PC-9 (cell line): ENCODE data around the gene USP35. TPM values are rescaled to one million over a fixed set of nuclear protein-coding genes. Genes with fewer than 3 reads are reported as not detected.

ENCODE experiments used
- BruUV-seq: library from RNA; stranded (reverse); fragments of 400-500 nt; replicated peaks from 2 replicates; lab custom pipeline; 2021; lab: Mats Ljungman, UMichigan
- CTCF ChIA-PET: fragments of 300-600 bp; sonication (Branson Sonifier 250); formaldehyde crosslinking; loops from one replicate; lab custom pipeline; 2022; ENCODE audit warnings: antibody characterized with exemption; lab: Charles Lee
- POLR2A ChIA-PET: fragments of 300-600 bp; sonication (Branson Sonifier 250); formaldehyde crosslinking; loops from one replicate; lab custom pipeline; 2022; ENCODE audit warnings: antibody characterized with exemption; ENCODE audit not compliant: unreplicated experiment; lab: Charles Lee
- DNase-seq, 2 experiments: peaks; one replicate each; pipeline versions ENCODE4 v3.0.0 to v3.0.0-alpha.2; 2015 to 2022; ENCODE audit warnings: mixed read lengths in 1 of 2
- H2AFZ ChIP-seq: fragments of 200-600 bp; sonication (generic); 2 replicates; pipeline ENCODE4 v1.8.1; 2017; ENCODE audit warnings: antibody characterized with exemption
- H3F3A ChIP-seq: fragments of 200-600 bp; sonication (generic); 2 replicates; pipeline ENCODE4 v1.8.1; 2017; ENCODE audit warnings: antibody characterized with exemption, mild to moderate bottlenecking, low read depth; ENCODE audit not compliant: insufficient read depth
- H3K27ac ChIP-seq: fragments of 200-600 bp; sonication (generic); 2 replicates; pipeline ENCODE4 v1.6.1; 2016; ENCODE audit warnings: mixed run types
- H3K27me3 ChIP-seq: fragments of 200-600 bp; sonication (generic); 2 replicates; pipeline ENCODE4 v1.6.1; 2016; ENCODE audit warnings: low read depth, mixed run types; ENCODE audit not compliant: insufficient read depth
- H3K36me3 ChIP-seq: fragments of 200-600 bp; sonication (generic); 2 replicates; pipeline ENCODE4 v1.6.1; 2016; ENCODE audit warnings: low read depth, mixed run types
- H3K4me1 ChIP-seq: fragments of 200-600 bp; sonication (generic); replicated peaks from 2 replicates; pipeline ENCODE4 v1.6.1; 2016; ENCODE audit warnings: mixed run types; ENCODE audit not compliant: insufficient read depth
- H3K4me2 ChIP-seq: fragments of 200-600 bp; sonication (generic); 2 replicates; pipeline ENCODE4 v1.6.1; 2017; ENCODE audit warnings: mixed run types
- H3K4me3 ChIP-seq: fragments of 200-600 bp; sonication (generic); 2 replicates; pipeline ENCODE4 v1.6.1; 2016; ENCODE audit warnings: mixed run types
- H3K79me2 ChIP-seq: fragments of 200-600 bp; sonication (generic); 2 replicates; pipeline ENCODE4 v1.6.1; 2017; ENCODE audit warnings: low read depth, mixed run types
- H3K9me2 ChIP-seq: fragments of 200-600 bp; sonication (generic); 2 replicates; pipeline ENCODE4 v1.8.1; 2017; ENCODE audit warnings: mild to moderate bottlenecking; ENCODE audit not compliant: insufficient read depth
- H3K9me3 ChIP-seq: fragments of 200-600 bp; sonication (generic); 2 replicates; pipeline ENCODE4 v1.8.1; 2016; ENCODE audit warnings: low read depth; ENCODE audit not compliant: insufficient read depth
- H4K20me1 ChIP-seq: fragments of 200-600 bp; sonication (generic); 2 replicates; pipeline ENCODE4 v1.8.1; 2017; ENCODE audit not compliant: insufficient read depth
- CTCF ChIP-seq: fragments of 200-600 bp; sonication (generic); conservative IDR thresholded peaks from 2 replicates; pipeline ENCODE4 v1.6.1; 2017; ENCODE audit warnings: mixed run types, antibody characterized with exemption, mild to moderate bottlenecking, moderate library complexity
- EZH2 ChIP-seq: fragments of 200-600 bp; sonication (generic); IDR thresholded peaks from 2 replicates; pipeline ENCODE4 v1.8.0; 2017; ENCODE audit warnings: antibody characterized with exemption, low read depth
- intact Hi-C: fragments of 100-400 bp; cut with micrococcal nuclease; formaldehyde crosslinking; loops from one replicate; pipeline ENCODE4 v1.10.0; 2022; ENCODE audit not compliant: unreplicated experiment
- total RNA-seq: library from RNA; stranded (reverse); gene quantifications from 2 replicates; pipeline ENCODE4 v1.2.3, GENCODE V29; 2021

USP35 gene
- total RNA-seq, 1 experiment from 2014 or later, result 13.5 TPM

- H3K4me1 ChIP-seq, result 0 out of 2 replicates have a peak, but pooled peaks cover 3% of the 10 kb centered on the region
- H3K36me3 ChIP-seq, result no peaks in the 10 kb centered on the region
- no peaks in the 10 kb centered on the region; the same call in 1 of the 2 replicates for H3F3A ChIP-seq
- no TSS peak for BruUV-seq
- no peaks in the 10 kb centered on the region for H3K79me2 ChIP-seq
- no peak overlapping the region for H3K4me2 ChIP-seq
- no peak for DNase-seq
- ChIA-PET CTCF (no interaction called here), POLR2A (no interaction called here)
- H3K9me3 ChIP-seq, result no peaks in the 10 kb centered on the region
- no peaks in the 10 kb centered on the region for H3K27me3 ChIP-seq
- no peaks in the 10 kb centered on the region for H3K9me2 ChIP-seq
- no peak overlapping the region for H3K4me3 ChIP-seq
- no peak overlapping the region for H2AFZ ChIP-seq
- intact Hi-C loops, result no loop called here
- TF ChIP-seq CTCF (no peak), EZH2 (no peak)
- no peak overlapping the region for H3K27ac ChIP-seq
- no peaks in the 10 kb centered on the region for H4K20me1 ChIP-seq
Observed at GRCh38 chr11:78151804-78152203, 36.9 kb upstream of the USP35 start.

- CTCF ChIA-PET, result interaction anchor here (0.7 kb wide), 1 partner anchor 55 kb away, joined by 3 read pairs; no protein-coding TSS in a partner anchor
- Histone ChIP-seq H3K9me3 (no peaks in the 10 kb centered on the region), H3K4me2 (no peak overlapping the region), H3K27me3 (no peaks in the 10 kb centered on the region), H2AFZ (no peak overlapping the region), H3K79me2 (no peaks in the 10 kb centered on the region), H3K27ac (no peak overlapping the region), H3K9me2 (no peaks in the 10 kb centered on the region), H3K36me3 (no peaks in the 10 kb centered on the region), H3F3A (no peaks in the 10 kb centered on the region), H3K4me1 (no peaks in the 10 kb centered on the region), H3K4me3 (no peak overlapping the region), H4K20me1 (no peaks in the 10 kb centered on the region)
- DNase-seq, result no peak
- no TSS peak for BruUV-seq
- POLR2A ChIA-PET, result no interaction called here
- no peak for TF ChIP-seq EZH2
- TF ChIP-seq CTCF, result no peak
- intact Hi-C loops, result no loop called here
Observed at GRCh38 chr11:78156127-78156844, 32.4 kb upstream of the USP35 start.

GRCh38 chr11:78158987-78159652 is 29.6 kb upstream of the USP35 start:
- Histone ChIP-seq H3F3A (no peaks in the 10 kb centered on the region), H3K4me3 (no peak overlapping the region), H3K9me3 (no peaks in the 10 kb centered on the region), H3K27ac (no peak overlapping the region), H3K36me3 (no peaks in the 10 kb centered on the region), H3K4me2 (no peak overlapping the region), H3K9me2 (no peaks in the 10 kb centered on the region), H4K20me1 (no peaks in the 10 kb centered on the region), H3K27me3 (no peaks in the 10 kb centered on the region), H3K4me1 (no peaks in the 10 kb centered on the region), H2AFZ (no peak overlapping the region), H3K79me2 (no peaks in the 10 kb centered on the region)
- TF ChIP-seq EZH2 (no peak), CTCF (no peak)
- intact Hi-C loops, result no loop called here
- CTCF ChIA-PET, result no interaction called here
- no peak for DNase-seq
- no TSS peak for BruUV-seq
- POLR2A ChIA-PET, result no interaction called here
